Activated naive CD4-positive, alpha-beta T cell treated with anti-CD3 and anti-CD28 coated beads, Interleukin-2, amount 50 U/mL, for 24 hours (primary cell): ENCODE measurements around the gene PRKCZ.

Experiments
- H3K27ac Mint-ChIP-seq: one replicate; pipeline ENCODE4 v1.8.0; 2021; ENCODE audit warnings: mild to moderate bottlenecking, mixed read lengths
- H3K27me3 Mint-ChIP-seq: one replicate; pipeline ENCODE4 v1.8.0; 2021; ENCODE audit warnings: mixed read lengths
- H3K36me3 Mint-ChIP-seq: one replicate; pipeline ENCODE4 v1.8.0; 2021; ENCODE audit warnings: mixed read lengths
- H3K4me1 Mint-ChIP-seq: one replicate; pipeline ENCODE4 v1.8.0; 2021; ENCODE audit warnings: mixed read lengths
- H3K4me3 Mint-ChIP-seq: one replicate; pipeline ENCODE4 v1.8.0; 2021; ENCODE audit warnings: mild to moderate bottlenecking, mixed read lengths
- H3K9me3 Mint-ChIP-seq: one replicate; pipeline ENCODE4 v1.8.0; 2021; ENCODE audit warnings: mixed read lengths

PRKCZ gene

GRCh38 chr1:2095981-2096736 is 45.9 kb downstream of the PRKCZ start:
- H3K4me3 Mint-ChIP-seq = no peak overlapping the region
- H3K27ac Mint-ChIP-seq = no peak overlapping the region
- no peaks in the 10 kb centered on the region for H3K9me3 Mint-ChIP-seq
- H3K27me3 Mint-ChIP-seq = no peaks in the 10 kb centered on the region
- H3K4me1 Mint-ChIP-seq = peaks cover 3% of the 10 kb centered on the region
- peaks cover 3% of the 10 kb centered on the region for H3K36me3 Mint-ChIP-seq

GRCh38 chr1:2097386-2098300 is 47.4 kb downstream of the PRKCZ start:
- H3K27ac Mint-ChIP-seq = no peak overlapping the region
- peaks cover 6% of the 10 kb centered on the region for H3K36me3 Mint-ChIP-seq
- H3K4me3 Mint-ChIP-seq = no peak overlapping the region
- H3K27me3 Mint-ChIP-seq = no peaks in the 10 kb centered on the region
- H3K4me1 Mint-ChIP-seq = no peaks in the 10 kb centered on the region
- no peaks in the 10 kb centered on the region for H3K9me3 Mint-ChIP-seq

DNA sequence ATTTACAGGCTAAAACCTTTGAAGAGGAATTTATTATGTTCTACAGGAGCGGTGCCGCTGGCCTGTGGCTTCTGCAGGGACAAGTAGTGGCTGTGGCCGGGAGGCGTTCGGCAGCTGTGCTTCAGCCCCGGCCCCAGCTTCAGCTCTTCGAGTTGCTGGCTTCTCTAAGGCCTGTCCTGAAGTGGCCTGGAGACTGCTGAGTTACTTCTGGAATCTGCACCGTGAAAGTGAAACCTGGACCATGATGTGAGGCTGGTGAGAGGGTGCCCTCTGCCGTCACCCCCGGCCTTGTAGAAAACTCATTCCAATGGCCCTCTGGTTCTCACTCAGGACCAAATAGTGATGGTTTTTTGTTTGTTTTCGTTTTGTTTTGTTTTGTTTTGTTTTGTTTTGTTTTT is 48.1 kb downstream of the PRKCZ start:
- Mint-ChIP-seq H3K36me3 (peaks cover 6% of the 10 kb centered on the region), H3K4me3 (no peak overlapping the region), H3K4me1 (no peaks in the 10 kb centered on the region), H3K9me3 (no peaks in the 10 kb centered on the region), H3K27me3 (no peaks in the 10 kb centered on the region), H3K27ac (no peak overlapping the region)

- Mint-ChIP-seq H3K9me3 (no peaks in the 10 kb centered on the region), H3K27ac (no peak overlapping the region), H3K36me3 (peaks cover 6% of the 10 kb centered on the region), H3K27me3 (no peaks in the 10 kb centered on the region), H3K4me3 (no peak overlapping the region), H3K4me1 (no peaks in the 10 kb centered on the region)
Observed at GRCh38 chr1:2098839-2099785, 48.9 kb downstream of the PRKCZ start.

DNA sequence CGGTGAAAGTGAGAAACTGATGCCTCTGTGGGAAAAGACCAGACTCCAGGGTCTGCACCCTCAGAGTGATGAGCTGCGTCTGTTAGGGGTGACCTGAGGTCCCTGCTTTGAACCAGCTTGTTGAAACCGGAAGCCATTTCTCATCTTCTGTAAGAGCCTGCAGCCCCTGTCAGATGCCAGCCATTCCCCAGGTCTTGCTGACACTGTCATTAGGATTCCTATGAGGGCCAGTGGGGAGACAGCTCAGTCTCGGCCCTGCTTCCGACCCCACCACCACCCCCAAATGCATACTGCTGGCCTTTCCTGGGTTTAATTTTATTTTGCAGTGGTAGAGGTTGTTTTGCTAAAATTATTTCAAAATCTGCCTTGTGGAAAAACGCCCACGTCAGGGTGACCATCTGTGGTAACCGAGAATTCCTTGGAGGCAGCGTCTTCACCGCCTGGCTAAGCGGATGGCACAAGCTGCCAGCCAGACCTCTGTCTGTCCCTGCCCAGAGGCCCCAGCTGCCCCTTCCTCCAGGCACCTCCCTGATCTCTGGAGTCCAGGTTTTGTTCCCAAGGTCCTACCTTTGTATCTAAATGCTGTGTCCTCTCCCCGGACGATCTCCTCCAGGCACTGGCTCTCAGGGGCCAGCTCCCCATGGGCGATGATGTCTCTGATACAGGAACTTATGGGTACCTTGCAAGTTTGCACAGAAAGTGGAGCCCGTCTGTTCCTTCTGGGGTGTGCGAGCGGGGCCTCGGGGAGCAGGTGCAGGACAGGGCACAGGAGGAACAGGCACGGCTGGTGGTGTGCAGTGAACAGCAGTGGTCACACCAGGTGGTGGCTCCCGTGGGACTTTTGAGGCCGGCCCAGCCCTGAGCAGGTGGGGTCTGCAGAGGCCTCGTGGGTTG is 49.9 kb downstream of the PRKCZ start:
- H3K27me3 Mint-ChIP-seq = no peaks in the 10 kb centered on the region
- no peaks in the 10 kb centered on the region for H3K9me3 Mint-ChIP-seq
- no peak overlapping the region for H3K27ac Mint-ChIP-seq
- peaks cover 6% of the 10 kb centered on the region for H3K36me3 Mint-ChIP-seq
- H3K4me1 Mint-ChIP-seq = no peaks in the 10 kb centered on the region
- H3K4me3 Mint-ChIP-seq = no peak overlapping the region

DNA sequence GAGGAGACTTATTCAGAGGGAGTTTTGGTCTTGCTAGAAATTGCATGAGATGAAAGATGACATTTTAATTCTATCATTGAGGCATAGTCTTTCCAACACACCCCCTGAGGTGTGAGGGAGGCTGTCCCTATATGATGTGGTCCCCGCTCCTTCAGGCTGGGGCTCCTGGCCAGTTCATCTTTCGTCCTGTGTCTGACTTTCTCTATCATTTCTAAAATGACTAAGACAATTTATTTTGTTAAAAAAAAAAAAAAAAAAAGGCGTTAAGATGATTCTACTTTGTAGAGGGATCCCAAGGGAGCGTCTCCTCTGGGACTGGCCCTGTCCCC is 50.5 kb downstream of the PRKCZ start:
- no peaks in the 10 kb centered on the region for H3K27me3 Mint-ChIP-seq
- no peak overlapping the region for H3K4me3 Mint-ChIP-seq
- no peak overlapping the region for H3K27ac Mint-ChIP-seq
- peaks cover 6% of the 10 kb centered on the region for H3K36me3 Mint-ChIP-seq
- H3K9me3 Mint-ChIP-seq = no peaks in the 10 kb centered on the region
- no peaks in the 10 kb centered on the region for H3K4me1 Mint-ChIP-seq

DNA sequence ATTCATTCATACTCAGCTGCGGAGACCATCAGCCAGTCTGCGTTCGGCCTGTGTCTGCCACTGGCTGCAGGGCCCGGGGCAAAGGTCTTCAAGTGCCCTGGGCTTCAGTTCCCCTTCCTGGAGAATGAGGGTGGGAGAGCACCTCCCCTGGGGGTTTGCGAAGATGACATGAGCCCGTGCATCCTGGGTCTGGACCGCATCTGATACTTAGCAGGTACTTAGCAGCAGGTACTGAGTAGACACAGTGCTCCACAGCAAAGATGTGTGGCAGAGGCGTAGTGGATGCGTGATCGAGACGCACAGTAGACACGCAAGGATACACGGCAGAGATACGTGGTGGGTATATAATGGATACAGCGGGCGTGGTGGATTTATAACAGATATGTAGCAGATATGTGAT is 51.3 kb downstream of the PRKCZ start:
- no peaks in the 10 kb centered on the region for H3K4me1 Mint-ChIP-seq
- no peaks in the 10 kb centered on the region for H3K9me3 Mint-ChIP-seq
- H3K4me3 Mint-ChIP-seq = no peak overlapping the region
- no peak overlapping the region for H3K27ac Mint-ChIP-seq
- H3K27me3 Mint-ChIP-seq = no peaks in the 10 kb centered on the region
- peaks cover 6% of the 10 kb centered on the region for H3K36me3 Mint-ChIP-seq

GRCh38 chr1:2101946-2102345 is 51.7 kb downstream of the PRKCZ start:
- H3K4me3 Mint-ChIP-seq = no peak overlapping the region
- no peak overlapping the region for H3K27ac Mint-ChIP-seq
- H3K27me3 Mint-ChIP-seq = no peaks in the 10 kb centered on the region
- H3K4me1 Mint-ChIP-seq = no peaks in the 10 kb centered on the region
- peaks cover 6% of the 10 kb centered on the region for H3K36me3 Mint-ChIP-seq
- no peaks in the 10 kb centered on the region for H3K9me3 Mint-ChIP-seq

DNA sequence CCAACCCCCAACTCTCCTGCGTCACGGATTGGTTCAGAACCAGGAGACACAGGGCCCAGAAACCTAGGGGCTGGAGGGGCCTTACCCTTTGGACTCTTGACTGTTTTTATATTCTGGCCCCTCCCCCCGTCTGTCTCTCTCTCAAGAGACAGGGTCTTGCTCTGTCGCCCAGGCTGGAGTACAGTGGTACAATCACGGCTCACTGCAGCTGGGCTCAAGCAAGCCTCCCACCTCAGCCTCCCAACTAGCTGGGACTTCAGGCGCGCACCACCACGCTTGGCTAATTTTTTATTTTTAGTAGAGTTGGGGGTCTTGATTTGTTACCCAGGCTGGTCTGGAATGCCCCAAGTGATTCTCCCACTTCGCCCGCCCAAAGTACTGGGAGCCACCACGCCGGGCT is 52.5 kb downstream of the PRKCZ start:
- no peaks in the 10 kb centered on the region for H3K4me1 Mint-ChIP-seq
- no peaks in the 10 kb centered on the region for H3K27me3 Mint-ChIP-seq
- no peaks in the 10 kb centered on the region for H3K9me3 Mint-ChIP-seq
- H3K36me3 Mint-ChIP-seq = peaks cover 6% of the 10 kb centered on the region
- no peak overlapping the region for H3K4me3 Mint-ChIP-seq
- H3K27ac Mint-ChIP-seq = no peak overlapping the region

DNA sequence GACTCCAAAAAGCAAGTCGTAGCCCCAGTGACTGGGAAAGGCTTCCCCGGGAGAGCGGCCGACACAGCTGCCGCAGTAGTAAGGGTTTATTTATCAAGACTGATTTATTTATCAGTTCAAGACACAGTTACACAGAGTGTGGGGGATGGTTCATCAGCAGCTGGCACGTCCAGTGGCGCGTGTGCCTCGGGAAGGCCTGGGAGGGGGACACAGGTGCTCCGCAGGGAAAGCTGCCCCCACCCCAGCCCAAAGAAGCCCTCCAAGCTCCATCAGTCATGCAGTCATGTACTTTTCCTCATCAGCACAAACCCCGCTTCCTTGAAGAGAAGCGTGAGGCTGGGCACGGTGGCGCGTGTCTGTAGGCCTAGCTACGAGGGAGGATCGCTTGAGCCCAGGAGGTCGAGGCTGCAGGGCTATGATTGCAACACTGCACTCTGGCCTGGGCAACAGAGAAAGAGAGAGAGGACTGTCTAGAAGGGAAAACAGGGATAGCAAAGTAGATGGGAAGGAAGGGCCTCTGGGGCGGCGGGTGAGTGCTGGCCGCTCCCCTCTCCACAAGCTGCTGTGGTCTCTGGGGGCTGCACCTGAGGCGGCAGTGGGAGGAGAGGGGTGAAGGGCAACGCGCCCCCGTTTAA is 53.2 kb downstream of the PRKCZ start:
- no peak overlapping the region for H3K27ac Mint-ChIP-seq
- peaks cover 6% of the 10 kb centered on the region for H3K36me3 Mint-ChIP-seq
- H3K27me3 Mint-ChIP-seq = no peaks in the 10 kb centered on the region
- no peak overlapping the region for H3K4me3 Mint-ChIP-seq
- H3K9me3 Mint-ChIP-seq = no peaks in the 10 kb centered on the region
- no peaks in the 10 kb centered on the region for H3K4me1 Mint-ChIP-seq

- Mint-ChIP-seq H3K9me3 (no peaks in the 10 kb centered on the region), H3K27ac (no peak overlapping the region), H3K27me3 (no peaks in the 10 kb centered on the region), H3K4me3 (no peak overlapping the region), H3K4me1 (no peaks in the 10 kb centered on the region), H3K36me3 (peaks cover 4% of the 10 kb centered on the region)
Observed at GRCh38 chr1:2103901-2104590, 53.8 kb downstream of the PRKCZ start.

GRCh38 chr1:2104621-2105427 is 54.6 kb downstream of the PRKCZ start:
- Mint-ChIP-seq H3K36me3 (peaks cover 4% of the 10 kb centered on the region), H3K9me3 (no peaks in the 10 kb centered on the region), H3K4me3 (no peak overlapping the region), H3K27me3 (no peaks in the 10 kb centered on the region), H3K27ac (no peak overlapping the region), H3K4me1 (no peaks in the 10 kb centered on the region)

DNA sequence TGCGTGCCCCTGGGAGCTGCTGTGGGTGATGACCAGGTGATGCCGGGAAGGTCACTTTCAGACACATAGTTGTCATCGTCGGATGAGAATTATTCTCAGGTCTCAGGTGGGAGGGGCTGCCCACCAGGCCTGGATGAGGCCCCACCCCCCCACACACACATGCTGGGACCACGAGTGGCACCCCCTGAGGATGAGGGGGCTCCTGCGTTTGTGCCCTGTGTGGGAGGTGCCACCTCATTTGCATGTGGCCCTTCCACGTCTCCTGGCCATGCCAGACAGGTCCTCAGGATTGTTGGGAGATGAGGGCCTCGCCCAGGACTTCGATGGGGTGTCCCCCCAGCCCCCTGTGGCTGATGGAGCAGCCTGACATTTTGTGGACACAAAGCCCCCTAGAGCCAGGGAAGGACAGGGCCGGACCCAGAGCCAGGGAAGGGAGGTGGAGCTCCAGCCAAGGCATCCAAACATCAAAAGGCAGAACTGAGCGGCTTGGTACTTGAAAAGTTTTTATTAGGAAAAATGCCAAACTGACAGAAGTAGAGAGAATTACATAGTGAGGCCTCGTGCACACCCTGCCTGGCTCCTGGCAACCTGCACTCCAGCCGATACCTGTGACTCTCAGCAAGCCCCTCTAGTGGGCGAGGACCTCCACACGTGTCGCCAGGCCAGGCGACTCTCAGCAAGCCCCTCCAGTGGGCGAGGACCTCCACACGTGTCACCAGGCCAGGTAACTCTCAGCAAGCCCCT is 55.7 kb downstream of the PRKCZ start:
- peaks cover 4% of the 10 kb centered on the region for H3K36me3 Mint-ChIP-seq
- no peaks in the 10 kb centered on the region for H3K4me1 Mint-ChIP-seq
- H3K27me3 Mint-ChIP-seq = no peaks in the 10 kb centered on the region
- H3K9me3 Mint-ChIP-seq = no peaks in the 10 kb centered on the region
- H3K4me3 Mint-ChIP-seq = no peak overlapping the region
- H3K27ac Mint-ChIP-seq = no peak overlapping the region
